Right hindlimb (tissue), 1 donor: Measurements from ENCODE around the gene MOV10L1.

Experiments used
- DNase-seq: peaks from one replicate; pipeline ENCODE4 v3.0.0-alpha.2; 2018

MOV10L1 gene

DNA sequence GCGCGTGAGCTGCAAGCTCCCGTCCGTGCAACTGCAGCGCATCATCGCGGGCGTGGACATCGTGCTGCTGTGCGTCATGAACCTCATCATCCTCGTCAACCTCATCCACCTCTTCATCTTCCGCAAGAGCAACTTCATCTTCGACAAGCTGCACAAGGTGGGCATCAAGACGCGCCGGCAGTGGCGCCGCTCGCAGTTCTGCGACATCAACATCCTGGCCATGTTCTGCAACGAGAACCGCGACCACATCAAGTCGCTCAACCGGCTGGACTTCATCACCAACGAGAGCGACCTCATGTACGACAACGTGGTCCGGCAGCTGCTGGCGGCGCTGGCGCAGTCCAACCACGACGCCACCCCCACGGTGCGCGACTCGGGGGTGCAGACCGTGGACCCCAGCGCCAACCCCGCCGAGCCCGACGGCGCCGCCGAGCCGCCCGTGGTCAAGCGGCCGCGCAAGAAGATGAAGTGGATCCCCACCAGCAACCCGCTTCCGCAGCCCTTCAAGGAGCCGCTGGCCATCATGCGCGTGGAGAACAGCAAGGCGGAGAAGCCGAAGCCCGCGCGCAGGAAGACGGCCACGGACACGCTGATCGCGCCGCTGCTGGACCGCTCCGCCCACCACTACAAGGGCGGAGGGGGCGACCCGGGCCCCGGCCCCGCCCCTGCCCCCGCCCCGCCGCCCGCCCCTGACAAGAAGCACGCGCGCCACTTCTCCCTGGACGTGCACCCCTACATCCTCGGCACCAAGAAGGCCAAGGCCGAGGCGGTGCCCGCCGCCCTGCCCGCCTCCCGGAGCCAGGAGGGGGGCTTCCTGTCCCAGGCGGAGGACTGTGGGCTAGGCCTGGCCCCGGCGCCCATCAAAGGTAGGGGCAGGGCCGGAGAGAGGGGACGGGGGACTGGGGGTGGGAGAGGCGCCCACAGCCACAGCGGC is 88.0 kb downstream of the MOV10L1 start:
- DNase-seq, result no peak

DNA sequence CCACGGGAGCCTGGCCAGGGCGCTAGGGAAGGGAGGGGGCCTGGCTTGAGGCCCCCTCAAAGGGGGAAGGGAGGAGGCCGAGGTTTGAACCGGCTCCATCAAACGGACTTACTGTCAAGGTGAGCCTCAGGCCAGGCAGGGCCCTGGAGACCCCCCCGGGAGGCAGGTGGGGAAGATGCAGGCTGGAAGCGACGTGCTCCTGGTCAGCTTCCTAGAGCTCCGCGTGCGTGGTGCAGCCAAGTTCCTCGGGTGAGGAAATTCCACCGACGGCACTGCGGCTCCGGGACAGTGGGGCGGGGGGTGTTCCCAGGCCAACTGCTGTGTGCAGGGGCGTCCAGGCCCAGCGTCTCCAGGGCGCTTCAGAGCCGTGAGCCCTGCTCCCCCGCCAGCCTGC is 88.7 kb downstream of the MOV10L1 start:
- DNase-seq, result peak; percentile 27

DNA sequence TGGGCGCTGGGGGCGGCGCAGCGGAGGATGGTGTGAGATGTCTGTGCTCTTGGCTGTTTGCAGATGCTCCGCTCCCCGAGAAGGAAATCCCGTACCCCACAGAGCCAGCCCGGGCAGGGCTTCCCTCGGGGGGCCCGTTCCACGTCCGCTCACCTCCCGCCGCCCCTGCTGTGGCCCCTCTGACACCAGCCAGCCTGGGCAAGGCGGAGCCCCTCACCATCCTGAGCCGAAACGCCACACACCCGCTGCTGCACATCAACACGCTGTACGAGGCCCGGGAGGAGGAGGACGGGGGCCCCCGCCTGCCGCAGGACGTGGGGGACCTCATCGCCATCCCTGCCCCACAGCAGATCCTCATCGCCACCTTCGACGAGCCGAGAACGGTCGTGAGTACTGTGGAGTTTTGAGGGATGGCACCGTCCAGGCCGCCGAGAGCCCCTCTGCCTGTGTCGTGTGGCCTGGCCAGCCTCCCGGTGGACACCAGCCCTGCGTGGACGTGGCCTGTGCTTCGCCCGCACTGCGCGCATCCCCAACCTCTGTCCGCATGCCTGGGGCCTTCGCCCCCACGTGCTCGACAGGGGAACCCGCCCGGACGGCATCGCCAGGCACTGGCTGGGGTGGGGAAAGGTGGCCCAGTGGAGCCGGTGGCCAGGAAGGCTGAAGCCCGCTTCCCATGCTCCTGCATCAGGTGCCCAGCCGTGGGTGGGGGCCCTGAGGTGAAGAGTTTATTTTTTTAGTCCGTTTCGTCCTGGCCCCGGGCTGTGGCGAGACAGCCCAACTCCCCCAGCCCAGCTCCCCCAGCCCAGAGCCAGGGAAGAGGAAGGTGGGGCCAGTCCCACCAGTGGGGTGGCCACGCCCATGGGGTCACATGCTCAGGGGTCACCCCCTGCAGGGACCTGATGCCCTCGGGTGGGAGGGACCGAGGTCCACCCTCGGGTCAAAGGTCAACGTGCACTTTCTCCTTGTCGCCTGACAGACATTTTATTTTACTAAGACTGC is 89.4 kb downstream of the MOV10L1 start:
- DNase-seq, result peak; percentile 13

DNA sequence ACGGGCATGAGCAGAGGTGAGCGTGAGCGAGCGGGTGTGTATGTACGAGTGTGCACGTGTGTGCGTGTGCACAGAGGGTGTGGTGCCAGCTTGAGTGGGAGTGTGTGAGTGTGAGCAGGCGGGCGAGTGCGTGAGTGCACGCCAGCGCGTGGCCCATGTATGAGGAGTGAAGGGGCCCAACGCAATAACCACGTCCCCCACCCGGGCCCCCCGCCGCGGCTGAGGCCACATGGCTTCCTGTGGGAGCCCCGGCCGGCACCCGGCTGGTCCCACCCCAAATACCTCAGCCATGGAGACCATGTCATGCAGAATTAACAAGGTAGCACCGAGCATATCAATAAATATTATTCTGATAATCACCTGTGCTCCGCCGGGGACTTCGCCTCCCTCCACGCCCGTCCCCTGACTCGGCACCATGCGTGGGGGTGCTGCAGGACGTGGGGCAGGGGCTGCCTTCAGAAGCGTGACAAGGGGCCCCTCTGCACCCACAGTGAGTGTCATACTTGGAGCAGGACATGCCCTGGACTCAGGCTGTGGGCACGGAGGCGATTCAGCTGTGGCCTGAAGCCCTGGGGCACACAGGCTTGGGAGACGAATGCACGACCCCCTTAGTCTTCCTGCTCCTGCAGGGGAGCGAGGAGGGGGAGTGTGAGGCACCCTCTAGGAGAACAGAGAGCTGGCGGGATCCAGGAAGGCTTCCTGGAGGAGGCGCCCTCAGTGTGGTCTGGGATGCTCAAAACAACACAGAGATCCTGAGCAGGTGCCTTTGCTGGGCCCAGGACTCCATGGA is 90.3 kb downstream of the MOV10L1 start:
- DNase-seq, result peak; percentile 16

DNA sequence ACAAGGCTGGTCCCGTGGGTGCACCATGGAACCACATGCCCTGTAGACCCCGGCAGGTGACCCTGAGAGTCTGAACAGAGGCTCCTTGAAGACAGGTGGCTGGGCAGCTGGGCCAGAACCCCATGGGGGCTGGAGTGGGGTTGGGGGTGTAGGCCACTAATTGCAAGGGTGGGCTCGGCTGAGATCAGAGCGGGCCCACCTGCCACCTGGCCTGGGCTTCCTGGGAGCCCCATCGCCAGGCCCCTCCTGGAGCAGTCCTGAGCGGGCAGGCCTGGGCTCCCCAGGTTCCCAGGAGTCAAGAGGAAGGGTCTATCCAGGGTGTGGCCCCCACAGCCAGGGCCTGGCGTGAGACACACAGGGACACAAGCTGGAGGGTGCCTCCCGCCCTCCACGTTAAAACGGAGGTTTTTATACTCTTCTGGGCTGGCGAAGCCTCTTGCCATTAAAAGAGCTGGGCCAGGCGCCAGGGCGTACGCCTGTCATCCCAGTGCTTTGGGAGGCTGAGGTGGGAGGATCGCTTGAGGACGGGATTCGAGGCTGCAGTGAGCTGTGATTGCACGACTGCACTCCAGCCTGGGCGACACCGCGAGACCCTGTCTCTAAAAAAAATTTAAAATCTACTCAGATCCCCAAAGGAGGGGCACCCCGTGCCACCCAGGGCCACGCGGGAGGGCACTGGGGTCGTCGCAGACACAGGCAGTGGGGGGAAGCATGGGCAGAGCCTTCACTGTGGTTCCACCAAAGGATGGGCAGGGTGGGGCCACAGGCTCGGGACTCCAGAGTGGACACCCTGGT is 91.1 kb downstream of the MOV10L1 start:
- DNase-seq, result peak; percentile 17

DNA sequence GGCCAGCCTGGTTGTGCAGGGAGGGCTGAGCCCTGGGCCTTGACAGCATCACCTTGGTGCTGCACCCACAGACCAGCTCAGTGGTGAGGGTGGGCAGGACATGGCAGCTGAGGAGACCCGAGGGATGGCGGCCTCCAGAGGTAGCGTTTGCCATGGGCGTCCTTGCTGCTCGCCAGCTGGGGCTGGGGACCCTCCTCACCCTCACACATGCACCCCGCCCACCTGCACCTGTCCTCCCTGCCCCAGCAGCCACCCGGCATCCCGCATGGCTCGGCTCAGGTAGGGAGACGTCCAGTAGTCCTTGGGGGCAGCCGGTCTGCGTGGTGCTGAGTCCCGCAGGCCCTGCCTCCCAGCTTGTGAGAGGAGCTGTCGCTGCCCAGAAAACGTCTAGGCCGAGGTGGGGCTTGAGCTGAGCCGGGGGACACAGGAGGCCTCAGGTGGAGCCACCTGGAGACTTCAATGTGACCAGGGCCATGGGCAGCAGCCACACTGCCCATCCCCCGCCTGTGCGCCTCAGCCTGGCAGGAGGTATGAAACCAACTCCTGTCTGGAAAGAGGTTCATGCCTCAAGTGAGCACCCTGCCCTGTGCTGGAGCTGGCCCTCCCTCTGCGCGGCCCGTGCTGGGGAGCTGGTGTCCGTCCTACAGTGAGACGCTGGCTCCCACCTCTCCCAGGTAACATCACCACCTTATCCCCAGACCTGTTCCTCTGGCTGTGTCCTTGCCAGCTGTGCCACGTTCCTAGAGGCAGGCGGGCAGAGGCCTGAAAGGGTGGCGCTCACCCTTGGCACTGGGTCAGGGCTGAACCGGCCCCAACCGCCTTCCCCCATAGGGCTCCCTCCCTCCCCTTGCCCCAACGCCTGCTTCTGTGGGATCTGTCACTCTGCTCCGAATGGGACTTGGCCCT is 92.6 kb downstream of the MOV10L1 start:
- no peak for DNase-seq

DNA sequence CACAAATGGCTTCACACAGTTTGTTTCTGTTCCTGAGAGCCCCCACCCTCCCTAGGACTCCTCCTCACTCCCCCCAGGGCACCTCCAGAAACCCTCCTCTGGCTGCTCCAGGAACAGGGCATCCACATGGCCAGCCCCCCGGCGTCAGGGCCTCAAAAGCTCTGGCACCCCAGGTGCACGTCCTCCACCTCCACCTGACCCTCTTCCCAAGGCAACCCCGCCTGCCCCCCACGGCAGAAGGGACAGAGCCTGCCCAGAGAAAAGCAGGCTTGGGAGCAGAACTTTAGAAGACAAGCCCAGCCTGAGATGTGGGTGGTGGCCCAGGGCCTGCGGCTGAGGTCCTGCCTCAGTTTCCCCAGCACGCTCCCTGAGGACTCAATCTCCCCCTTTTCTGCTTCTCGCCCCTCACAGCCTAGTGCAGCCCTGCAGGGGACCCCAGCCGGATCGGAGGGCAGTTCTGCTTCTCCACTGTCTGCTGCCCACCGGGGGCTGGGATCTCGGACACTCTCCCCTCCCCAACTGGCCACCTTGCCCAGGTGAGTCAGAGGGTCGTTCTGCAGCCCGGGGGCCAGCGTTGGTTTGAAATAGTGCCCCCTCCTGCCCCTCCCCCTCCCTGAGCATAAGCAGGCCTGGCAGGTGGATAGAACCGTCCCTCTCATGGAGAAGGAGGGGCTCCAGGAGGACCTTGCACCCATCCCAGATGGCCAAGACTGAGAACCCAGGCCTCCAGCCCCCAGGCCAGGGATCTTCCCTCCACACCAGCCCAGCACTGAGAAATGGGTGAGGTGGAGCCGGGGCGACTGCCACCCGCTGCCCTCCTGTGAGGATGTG is 93.5 kb downstream of the MOV10L1 start:
- DNase-seq, result no peak

DNA sequence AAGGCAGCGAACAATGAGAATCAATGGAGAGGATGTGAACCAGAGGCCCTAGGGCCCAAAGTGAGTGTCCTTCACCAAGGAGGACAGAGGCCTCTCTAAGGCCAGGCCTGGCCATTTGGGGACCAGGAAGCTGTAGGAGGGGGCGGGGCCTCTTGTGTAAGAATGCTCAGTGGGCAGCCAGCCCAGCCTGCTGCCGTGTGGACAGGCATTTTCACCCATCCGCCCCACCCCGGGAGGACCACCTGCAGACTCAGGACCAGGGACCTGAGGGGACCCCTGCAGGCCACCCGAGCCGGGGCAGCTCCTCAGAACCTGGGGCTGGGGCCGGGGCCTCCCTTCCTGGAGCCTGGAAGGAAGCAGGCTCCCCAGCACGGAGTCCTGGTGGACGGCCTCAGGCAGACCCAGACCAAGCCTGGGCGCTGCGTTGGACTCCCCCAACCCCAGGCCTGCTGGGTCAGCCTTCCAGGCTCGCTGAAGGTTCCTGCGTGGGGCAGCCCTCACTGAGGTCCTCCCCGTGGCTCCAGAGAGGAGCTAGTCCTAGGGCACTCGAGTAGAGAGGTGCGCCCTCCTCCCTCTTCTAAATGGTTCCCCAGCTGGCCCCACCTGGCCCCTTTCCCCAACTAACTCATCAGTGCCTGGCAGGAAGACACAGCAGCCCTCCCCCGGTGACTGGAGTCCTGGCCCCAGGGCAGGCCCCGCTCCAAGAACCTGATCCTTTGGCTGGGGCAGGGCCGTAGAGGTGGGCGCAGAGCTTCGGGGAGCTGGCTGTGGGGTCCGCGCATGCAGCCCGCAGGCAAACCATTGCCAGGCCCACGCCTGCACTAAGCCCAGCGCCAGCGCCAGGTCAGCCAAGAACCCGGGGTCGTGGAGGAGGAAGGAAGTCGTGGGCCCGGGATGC is 94.4 kb downstream of the MOV10L1 start:
- peak; percentile 82 for DNase-seq

DNA sequence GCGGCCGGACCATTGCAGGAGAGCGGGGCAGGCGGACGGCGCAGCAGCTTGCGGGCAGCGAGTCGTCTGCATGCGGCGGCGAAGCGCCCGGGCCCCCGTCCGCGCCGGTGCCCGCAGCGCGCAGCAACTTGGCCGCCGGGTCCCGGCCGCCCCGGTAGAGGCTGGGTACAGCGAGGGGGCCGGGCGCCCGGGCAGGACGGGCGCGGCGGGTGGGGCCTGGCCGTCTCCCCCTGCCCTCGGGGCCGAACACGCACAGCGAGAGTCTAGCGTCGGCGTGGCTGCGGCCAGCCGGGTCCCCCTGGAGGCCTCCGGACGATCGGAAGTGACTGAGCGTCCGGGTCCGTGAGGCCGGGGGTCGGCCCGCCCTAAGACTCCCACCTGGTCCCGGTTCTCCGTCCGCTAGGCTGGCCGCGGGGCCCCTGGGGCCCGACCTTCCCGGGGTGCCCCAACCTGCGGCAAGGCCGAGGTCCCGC is 95.1 kb downstream of the MOV10L1 start:
- DNase-seq, result no peak

DNA sequence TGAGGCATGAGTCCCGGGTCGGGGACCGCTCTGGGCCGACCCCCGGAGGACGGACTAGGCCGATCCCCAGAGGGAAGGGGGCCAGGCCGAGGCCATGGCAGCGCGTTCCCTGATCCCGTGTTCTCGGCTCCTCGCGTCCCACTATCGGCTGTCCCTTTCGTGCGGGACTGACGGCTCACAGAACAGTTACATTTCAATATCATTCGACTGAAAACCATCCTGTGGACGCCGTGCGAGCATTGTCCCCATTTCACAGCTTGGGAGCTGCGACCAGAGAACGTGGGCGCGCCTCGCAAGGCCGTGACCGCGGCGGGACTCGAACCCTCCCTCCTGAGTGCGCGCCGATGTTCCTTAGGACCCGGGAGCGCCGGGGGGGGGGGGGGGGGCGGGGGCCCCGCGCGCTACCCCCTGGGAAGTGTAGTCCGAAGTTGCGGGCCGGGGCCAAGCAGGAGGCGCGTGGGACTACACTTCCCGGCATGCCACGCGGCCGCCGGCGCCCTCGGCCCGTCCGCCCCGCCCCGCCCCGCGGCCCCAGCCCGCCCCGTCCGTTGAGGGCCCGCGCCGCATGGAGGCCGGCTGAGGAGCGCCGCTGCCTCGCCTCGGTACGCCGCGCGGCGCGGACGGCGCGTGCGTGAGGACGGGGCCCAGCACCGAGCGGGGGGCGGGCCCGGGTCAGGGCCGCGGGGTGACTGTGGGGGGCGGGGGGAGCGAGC is 95.7 kb downstream of the MOV10L1 start, which contains the start of gene TRABD:
Gene TRABD, plus strand, starts transcription at position 539 of the 713 bp plus-strand sequence. CDS start 7,148 bp downstream, outside the sequence.
- DNase-seq, result peak; percentile 95

DNA sequence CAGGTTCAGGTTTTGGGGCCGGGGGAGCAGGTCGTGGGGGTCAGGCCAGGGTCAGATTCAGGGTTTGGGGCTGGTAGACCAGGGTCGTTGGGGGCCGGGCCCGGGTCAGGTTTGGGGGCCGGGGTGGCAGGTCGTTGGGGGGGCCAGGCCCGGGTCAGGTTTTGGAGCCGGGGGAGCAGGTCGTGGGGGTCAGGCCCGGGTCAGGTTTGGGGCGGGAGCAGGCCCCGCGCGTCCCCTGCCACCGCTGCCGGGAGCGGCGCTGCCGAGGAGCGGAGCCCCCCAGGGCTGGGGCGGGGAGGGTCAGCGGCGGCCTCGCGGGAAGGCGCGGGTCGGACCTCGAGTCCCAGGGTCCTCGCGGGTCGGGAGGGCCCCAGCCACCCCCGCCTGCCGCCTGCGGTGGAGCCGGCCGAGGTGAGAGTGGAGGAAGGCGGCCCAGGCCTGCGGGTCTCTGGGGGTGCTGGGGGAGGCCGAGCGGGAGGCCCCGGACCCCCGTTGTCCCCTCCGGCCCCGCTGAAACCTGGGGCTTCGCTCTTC is 96.4 kb downstream of the MOV10L1 start:
- no peak for DNase-seq

DNA sequence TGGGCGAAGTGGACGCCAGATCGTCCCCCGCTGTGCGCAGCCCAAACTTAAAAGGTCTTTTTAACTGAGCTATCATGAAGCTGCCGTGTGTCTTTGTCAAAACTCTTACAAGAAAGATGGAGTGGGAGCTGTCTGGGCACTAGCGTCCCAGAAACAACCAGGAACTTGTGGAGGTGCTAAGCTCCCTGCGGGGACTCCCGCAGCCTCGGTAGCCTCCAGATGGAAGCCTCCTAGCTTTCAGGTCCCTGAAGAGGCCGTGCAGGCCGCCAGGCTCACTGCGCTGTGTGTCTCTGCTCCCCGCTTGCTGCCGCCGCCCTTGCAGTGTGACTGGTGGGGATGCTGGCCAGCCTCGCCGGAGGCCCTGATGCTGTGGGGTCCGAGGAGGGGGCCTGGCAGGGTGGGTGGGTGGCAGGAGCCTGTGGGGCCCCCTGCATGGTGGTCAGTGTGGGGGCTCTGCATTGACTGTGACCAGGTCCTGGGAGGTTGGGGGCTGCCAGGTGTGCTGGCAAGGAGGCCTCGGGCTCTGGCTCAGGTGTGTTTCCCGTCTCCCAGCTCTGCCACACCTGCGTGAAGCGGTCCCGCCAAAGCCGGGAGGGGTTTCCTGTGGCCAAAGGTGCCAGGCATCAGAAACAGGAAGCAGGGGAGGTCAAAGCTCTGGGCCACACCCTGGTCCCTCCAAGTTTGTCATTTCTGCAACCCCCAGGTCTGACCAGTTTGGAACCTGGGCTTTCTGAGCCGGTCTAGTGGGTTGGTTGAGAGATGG is 97.1 kb downstream of the MOV10L1 start:
- DNase-seq, result no peak

DNA sequence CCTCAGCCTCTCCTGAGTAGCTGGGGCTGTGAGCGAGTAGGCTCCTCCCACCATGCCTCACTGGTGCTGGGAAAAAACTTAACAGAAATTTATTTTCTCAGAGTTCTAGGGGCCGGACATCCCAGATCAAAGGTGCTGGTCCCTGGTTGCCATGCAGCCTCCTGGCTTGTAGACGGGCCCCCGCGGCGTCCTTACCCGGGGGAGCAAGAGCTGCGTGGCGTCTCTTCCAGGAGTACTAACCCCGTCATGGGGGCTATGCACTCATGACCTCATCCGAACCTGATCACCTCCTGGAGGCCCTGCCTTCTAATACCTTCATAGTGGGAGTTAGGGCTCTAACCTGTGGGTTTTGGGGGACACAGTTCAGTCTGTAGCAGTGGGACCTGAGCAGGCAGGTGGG is 98.5 kb downstream of the MOV10L1 start:
- DNase-seq, result no peak

DNA sequence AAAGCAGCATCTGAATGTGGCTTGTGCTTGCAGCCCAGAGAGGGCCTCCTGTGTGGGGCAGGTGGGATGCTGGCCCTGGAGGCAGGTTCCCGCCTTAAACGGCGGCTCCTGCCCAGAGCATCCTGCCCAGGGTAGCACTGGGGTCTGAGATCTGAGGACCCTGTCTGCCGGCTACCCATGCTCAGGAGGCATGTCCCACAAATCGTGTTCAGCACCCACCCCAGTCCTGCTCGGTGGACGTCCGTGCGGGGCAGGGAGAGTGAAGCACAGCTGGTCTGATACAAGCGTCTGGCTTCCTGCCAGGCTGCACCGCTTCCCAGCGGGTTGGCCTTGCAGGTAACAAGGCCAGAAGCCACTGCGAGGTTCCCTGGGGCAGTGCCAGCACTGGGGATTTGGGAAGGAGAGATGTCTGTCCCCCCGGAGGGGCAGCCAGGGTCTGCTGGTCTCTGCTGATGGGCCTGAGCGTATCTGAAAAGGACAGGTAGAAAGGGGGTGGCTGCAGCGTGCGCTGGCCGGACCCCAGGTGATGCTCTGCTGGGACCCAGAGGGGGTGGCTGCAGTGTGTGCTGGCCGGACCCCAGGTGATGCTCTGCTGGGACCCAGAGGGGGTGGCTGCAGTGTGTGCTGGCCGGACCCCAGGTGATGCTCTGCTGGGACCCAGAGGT is 99.5 kb downstream of the MOV10L1 start:
- no peak for DNase-seq

DNA sequence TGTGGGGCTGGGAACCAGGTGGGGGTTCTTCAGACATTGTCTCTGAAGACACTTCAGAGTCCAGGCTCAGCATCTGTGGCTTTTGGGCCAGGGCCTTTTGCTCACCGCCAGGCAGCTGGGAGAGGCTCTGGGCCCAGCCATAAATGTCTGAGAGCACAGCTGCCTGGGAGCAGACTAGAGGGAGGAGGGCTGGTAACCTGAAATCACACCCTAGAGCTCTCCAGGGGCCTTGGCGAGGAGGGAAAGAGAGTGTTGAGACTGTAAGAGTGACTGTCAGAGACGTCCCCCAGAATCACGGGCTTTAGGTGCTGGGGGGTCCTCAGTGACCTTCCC is 100.0 kb downstream of the MOV10L1 start:
- peak; percentile 68 for DNase-seq
